ENCODE data around the gene SCART1. TPM values are rescaled to one million over a fixed set of nuclear protein-coding genes. Genes with fewer than 3 reads are reported as not detected.

The SCART1 gene
- total RNA-seq, 1 experiment from 2014 or later = 1.1 TPM

GRCh38 chr10:133475821-133476640 is 22.3 kb downstream of the SCART1 start:
- CTCF ChIA-PET = no interaction called here
- peaks cover 5% of the 10 kb centered on the region for H3K27me3 Mint-ChIP-seq (ENCODE audit: low read depth)
- ATAC-seq = no peak
- H3K9me3 Mint-ChIP-seq = peaks cover 39% of the 10 kb centered on the region
- H3K4me1 Mint-ChIP-seq = no peaks in the 10 kb centered on the region
- H3K4me3 Mint-ChIP-seq = no peak overlapping the region
- DNase-seq (ENCODE audit: low spot score) = no peak
- POLR2A ChIA-PET = no interaction called here
- H3K36me3 Mint-ChIP-seq = peaks cover 34% of the 10 kb centered on the region
- TF ChIP-seq ZNF317 (CRISPR knock-in tag; IDR thresholded peaks at IDR 0.05; ENCODE audit: borderline replicate concordance, low read depth) (no peak), HMGA2 (CRISPR knock-in tag; IDR thresholded peaks at IDR 0.05) (no peak), ZNF671 (CRISPR knock-in tag; IDR thresholded peaks at IDR 0.05) (no peak), CREM (CRISPR knock-in tag; IDR thresholded peaks at IDR 0.05) (no peak), AR (CRISPR knock-in tag; IDR thresholded peaks at IDR 0.05) (no peak), GRHL2 (CRISPR knock-in tag; IDR thresholded peaks at IDR 0.05; ENCODE audit: insufficient replicate concordance, severe bottlenecking) (no peak), E2F5 (CRISPR knock-in tag; IDR thresholded peaks at IDR 0.05) (no peak), SOX15 (CRISPR knock-in tag; IDR thresholded peaks at IDR 0.05) (no peak)
- H3K27ac Mint-ChIP-seq = no peak overlapping the region

GRCh38 chr10:133476641-133476990 is 22.9 kb downstream of the SCART1 start:
- Mint-ChIP-seq H3K9me3 (peaks cover 39% of the 10 kb centered on the region), H3K27ac (no peak overlapping the region), H3K4me1 (no peaks in the 10 kb centered on the region), H3K36me3 (peaks cover 33% of the 10 kb centered on the region), H3K4me3 (no peak overlapping the region), H3K27me3 (ENCODE audit: low read depth) (peaks cover 5% of the 10 kb centered on the region)
- POLR2A ChIA-PET = no interaction called here
- ATAC-seq (no peak), DNase-seq (ENCODE audit: low spot score) (no peak)
- CTCF ChIA-PET = no interaction called here
- TF ChIP-seq JUN (CRISPR knock-in tag; IDR thresholded peaks at IDR 0.05) (no peak), IRF1 (CRISPR knock-in tag; IDR thresholded peaks at IDR 0.05) (no peak), NR3C1 (CRISPR knock-in tag; conservative IDR thresholded peaks at IDR 0.05; ENCODE audit: low read depth) (no peak), ZNF121 (CRISPR knock-in tag; IDR thresholded peaks at IDR 0.05) (no peak), ZNF671 (CRISPR knock-in tag; IDR thresholded peaks at IDR 0.05) (no peak), ZNF281 (CRISPR knock-in tag; IDR thresholded peaks at IDR 0.05) (no peak), TP53 (CRISPR knock-in tag; IDR thresholded peaks at IDR 0.05) (no peak), NFYB (CRISPR knock-in tag; conservative IDR thresholded peaks at IDR 0.05; ENCODE audit: low read depth) (no peak), CBFB (CRISPR knock-in tag; IDR thresholded peaks at IDR 0.05; ENCODE audit: low read depth) (no peak), SMAD4 (CRISPR knock-in tag; IDR thresholded peaks at IDR 0.05) (no peak), ZNF232 (CRISPR knock-in tag; IDR thresholded peaks at IDR 0.05) (no peak), CTCF (IDR thresholded peaks at IDR 0.05) (no peak), ARID4B (CRISPR knock-in tag; IDR thresholded peaks at IDR 0.05; ENCODE audit: borderline replicate concordance) (no peak), ZNF416 (CRISPR knock-in tag; IDR thresholded peaks at IDR 0.05) (no peak), JAZF1 (CRISPR knock-in tag; IDR thresholded peaks at IDR 0.05) (no peak)
